BE2C (cell line): ENCODE data around the gene OTOP2.

Source experiments
- DNase-seq: peaks from one replicate; pipeline ENCODE4 v3.0.0-alpha.2; 2020
- H3K27me3 ChIP-seq: fragments of 250-450 bp; sonication (Bioruptor Pico); 2 replicates; pipeline ENCODE4 v1.5.1; 2020; ENCODE audit warnings: mild to moderate bottlenecking
- H3K36me3 ChIP-seq: fragments of 250-450 bp; sonication (Bioruptor Pico); 2 replicates; pipeline ENCODE4 v1.5.1; 2020; ENCODE audit warnings: mild to moderate bottlenecking
- H3K4me1 ChIP-seq: fragments of 250-450 bp; sonication (Bioruptor Pico); 2 replicates; pipeline ENCODE4 v1.5.1; 2020
- H3K4me3 ChIP-seq: 2 replicates; pipeline ENCODE4 v1.5.1; 2011; ENCODE audit warnings: low read depth, low read length
- H3K9me3 ChIP-seq: fragments of 250-450 bp; sonication (Bioruptor Pico); 2 replicates; pipeline ENCODE4 v1.5.1; 2020
- TF ChIP-seq, protein P1 (sequence below): IDR thresholded peaks from 2 replicates; pipeline ENCODE4 v1.5.1; 2012; ENCODE audit warnings: mild to moderate bottlenecking, low read depth, low read length

Gene OTOP2

GRCh38 chr17:74939534-74939933, 15.5 kb downstream of the OTOP2 start:
- Histone ChIP-seq H3K27me3 (peaks cover 82% of the 10 kb centered on the region), H3K4me3 (no peak overlapping the region), H3K4me1 (no peaks in the 10 kb centered on the region), H3K9me3 (no peaks in the 10 kb centered on the region), H3K36me3 (no peaks in the 10 kb centered on the region)
- DNase-seq: no peak
- TF ChIP-seq, protein P1, sequence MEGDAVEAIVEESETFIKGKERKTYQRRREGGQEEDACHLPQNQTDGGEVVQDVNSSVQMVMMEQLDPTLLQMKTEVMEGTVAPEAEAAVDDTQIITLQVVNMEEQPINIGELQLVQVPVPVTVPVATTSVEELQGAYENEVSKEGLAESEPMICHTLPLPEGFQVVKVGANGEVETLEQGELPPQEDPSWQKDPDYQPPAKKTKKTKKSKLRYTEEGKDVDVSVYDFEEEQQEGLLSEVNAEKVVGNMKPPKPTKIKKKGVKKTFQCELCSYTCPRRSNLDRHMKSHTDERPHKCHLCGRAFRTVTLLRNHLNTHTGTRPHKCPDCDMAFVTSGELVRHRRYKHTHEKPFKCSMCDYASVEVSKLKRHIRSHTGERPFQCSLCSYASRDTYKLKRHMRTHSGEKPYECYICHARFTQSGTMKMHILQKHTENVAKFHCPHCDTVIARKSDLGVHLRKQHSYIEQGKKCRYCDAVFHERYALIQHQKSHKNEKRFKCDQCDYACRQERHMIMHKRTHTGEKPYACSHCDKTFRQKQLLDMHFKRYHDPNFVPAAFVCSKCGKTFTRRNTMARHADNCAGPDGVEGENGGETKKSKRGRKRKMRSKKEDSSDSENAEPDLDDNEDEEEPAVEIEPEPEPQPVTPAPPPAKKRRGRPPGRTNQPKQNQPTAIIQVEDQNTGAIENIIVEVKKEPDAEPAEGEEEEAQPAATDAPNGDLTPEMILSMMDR: no peak

GRCh38 chr17:74941128-74941725, 17.2 kb downstream of the OTOP2 start:
- Histone ChIP-seq H3K27me3 (peaks cover 78% of the 10 kb centered on the region), H3K36me3 (no peaks in the 10 kb centered on the region), H3K4me1 (no peaks in the 10 kb centered on the region), H3K9me3 (no peaks in the 10 kb centered on the region), H3K4me3 (no peak overlapping the region)
- TF ChIP-seq, protein P1: no peak
- DNase-seq: no peak

DNA sequence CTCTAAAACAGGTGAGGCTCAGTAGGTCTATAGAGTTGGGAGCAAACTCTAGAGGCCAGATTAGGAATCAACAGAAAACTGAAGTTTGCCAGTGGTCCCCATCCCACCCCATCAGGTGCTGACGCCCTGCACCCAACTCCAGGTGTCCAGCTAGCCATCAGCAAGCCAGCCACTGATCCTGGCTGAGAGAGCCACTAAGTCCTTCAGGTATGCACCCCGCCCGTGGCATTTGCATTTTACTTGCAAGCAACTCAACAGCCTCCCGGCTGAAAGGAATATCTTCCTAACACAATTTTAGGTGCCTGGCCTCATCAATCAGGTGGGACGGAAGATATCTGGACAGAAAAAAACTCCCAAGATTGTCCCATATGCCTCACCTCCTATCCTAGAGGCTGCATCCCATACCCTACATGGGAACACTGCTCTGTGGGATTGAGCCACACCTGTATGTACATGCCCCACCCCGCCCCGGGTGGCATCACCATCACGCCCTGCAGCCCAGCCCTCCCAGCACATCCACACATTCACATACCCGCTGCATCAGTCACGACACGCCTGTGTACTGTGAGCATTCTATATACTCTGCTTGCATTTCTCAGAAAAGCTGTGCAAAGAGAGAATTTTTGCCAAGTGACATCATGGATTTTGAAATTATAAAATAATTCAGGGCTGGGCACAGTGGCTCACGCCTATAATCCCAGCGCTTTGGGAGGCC, 19.9 kb downstream of the OTOP2 start:
- Histone ChIP-seq H3K4me1 (no peaks in the 10 kb centered on the region), H3K4me3 (no peak overlapping the region), H3K36me3 (no peaks in the 10 kb centered on the region), H3K27me3 (peaks cover 58% of the 10 kb centered on the region), H3K9me3 (no peaks in the 10 kb centered on the region)
- TF ChIP-seq, protein P1: no peak
- DNase-seq: no peak

GRCh38 chr17:74945543-74945942, 21.5 kb downstream of the OTOP2 start:
- no peak overlapping the region for H3K4me3 ChIP-seq
- no peaks in the 10 kb centered on the region for H3K36me3 ChIP-seq
- no peak for DNase-seq
- H3K27me3 ChIP-seq: peaks cover 59% of the 10 kb centered on the region
- no peaks in the 10 kb centered on the region for H3K4me1 ChIP-seq
- TF ChIP-seq, protein P1: no peak
- H3K9me3 ChIP-seq: no peaks in the 10 kb centered on the region

DNA sequence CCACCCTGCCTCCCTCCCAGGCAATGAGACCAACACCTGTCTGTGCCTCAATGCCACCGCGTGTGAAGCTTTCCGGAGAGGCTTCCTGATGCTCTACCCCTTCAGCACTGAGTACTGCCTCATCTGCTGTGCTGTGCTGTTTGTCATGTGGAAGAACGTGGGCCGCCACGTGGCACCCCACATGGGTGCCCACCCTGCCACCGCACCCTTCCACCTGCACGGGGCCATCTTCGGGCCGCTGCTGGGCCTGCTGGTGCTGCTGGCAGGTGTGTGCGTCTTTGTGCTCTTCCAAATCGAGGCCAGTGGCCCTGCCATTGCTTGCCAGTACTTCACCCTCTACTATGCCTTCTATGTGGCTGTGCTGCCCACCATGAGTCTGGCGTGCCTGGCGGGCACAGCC, 22.6 kb downstream of the OTOP2 start:
- no peaks in the 10 kb centered on the region for H3K4me1 ChIP-seq
- no peak for DNase-seq
- H3K4me3 ChIP-seq: no peak overlapping the region
- H3K9me3 ChIP-seq: no peaks in the 10 kb centered on the region
- no peaks in the 10 kb centered on the region for H3K36me3 ChIP-seq
- TF ChIP-seq, protein P1: no peak
- peaks cover 48% of the 10 kb centered on the region for H3K27me3 ChIP-seq

DNA sequence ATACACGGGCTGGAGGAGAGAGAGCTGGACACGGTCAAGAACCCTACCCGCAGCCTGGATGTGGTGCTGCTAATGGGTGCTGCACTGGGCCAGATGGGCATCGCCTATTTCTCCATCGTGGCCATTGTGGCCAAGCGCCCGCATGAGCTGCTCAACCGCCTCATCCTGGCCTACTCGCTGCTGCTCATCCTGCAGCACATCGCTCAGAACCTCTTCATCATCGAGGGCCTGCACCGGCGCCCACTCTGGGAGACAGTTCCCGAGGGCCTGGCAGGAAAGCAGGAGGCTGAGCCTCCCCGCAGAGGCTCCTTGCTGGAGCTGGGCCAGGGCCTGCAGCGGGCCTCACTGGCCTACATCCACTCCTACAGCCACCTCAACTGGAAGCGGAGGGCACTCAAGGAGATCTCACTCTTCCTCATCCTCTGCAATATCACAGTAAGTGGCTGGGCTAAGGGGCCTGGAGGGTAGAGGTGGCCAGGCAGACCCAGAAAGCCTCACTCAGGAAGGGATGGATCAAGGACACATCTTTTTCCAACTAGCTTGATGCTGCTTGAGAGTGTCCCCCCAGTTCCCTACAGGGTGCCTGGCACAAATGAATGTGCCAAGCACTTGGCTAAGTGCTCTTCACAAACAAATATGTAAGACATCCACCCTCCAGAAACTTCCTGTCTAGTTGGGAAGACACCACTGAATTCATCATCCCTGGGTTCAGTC, 23.1 kb downstream of the OTOP2 start:
- Histone ChIP-seq H3K36me3 (no peaks in the 10 kb centered on the region), H3K27me3 (peaks cover 42% of the 10 kb centered on the region), H3K4me3 (no peak overlapping the region), H3K4me1 (no peaks in the 10 kb centered on the region), H3K9me3 (no peaks in the 10 kb centered on the region)
- no peak for DNase-seq
- TF ChIP-seq, protein P1: no peak
